ENCODE data around the gene RDM1. TPM values are rescaled to one million over a fixed set of nuclear protein-coding genes. Genes with fewer than 3 reads are reported as not detected.
A peak's percentile ranks its signal among the peaks of the same experiment; 100 is the strongest.

Gene RDM1
- polyA plus RNA-seq, 3 donors, result not detected

GRCh38 chr17:35912942-35913341, 17.6 kb downstream of the RDM1 start:
- intact Hi-C loops (cut with micrococcal nuclease), result no loop called here
- Mint-ChIP-seq H3K9me3 (peaks cover 0 to 3% (median 0%) of the 10 kb centered on the region in 7 donors), H3K4me1 (peaks cover 7% of the 10 kb centered on the region), H3K36me3 (peaks cover 0 to 1% of the 10 kb centered on the region in 2 donors), H3K4me3 (no peak overlapping the region), H3K27ac (no peak overlapping the region), H3K27me3 (ENCODE audit: low read depth in 3 of 3) (peaks cover 0 to 4% (median 0%) of the 10 kb centered on the region in 3 donors)
- H3K36me3 ChIP-seq (replicated peaks in 1 of 2; ENCODE audit: control insufficient read depth in 1 of 2, insufficient read depth in 2 of 2, low read length in 2 of 2), result no peaks in the 10 kb centered on the region
- no peak overlapping the region for H2AFZ ChIP-seq (ENCODE audit: insufficient read depth, low read depth, low read length, poor library complexity, severe bottlenecking)
- no peaks in the 10 kb centered on the region for H3K9me3 ChIP-seq (replicated peaks in 1 of 2; ENCODE audit: control insufficient read depth in 1 of 2, insufficient read depth in 1 of 2, low read length in 2 of 2)
- H3K4me1 ChIP-seq (ENCODE audit: control insufficient read depth in 1 of 2, insufficient read depth in 2 of 2, low read length in 2 of 2), result no peaks in the 10 kb centered on the region
- H3K4me3 ChIP-seq (replicated peaks in 1 of 3; ENCODE audit: low read depth in 2 of 3, low read length in 3 of 3), result no peak overlapping the region
- WGBS (ENCODE audit: insufficient coverage), result 95% methylated on average over 2 of the region's 2 CpGs
- DNase-seq, result no peak
- no peaks in the 10 kb centered on the region for H4K20me1 ChIP-seq (ENCODE audit: insufficient read depth, low read length)
- H3K79me2 ChIP-seq (ENCODE audit: insufficient read depth, low read length), result no peaks in the 10 kb centered on the region
- TF ChIP-seq CTCF (IDR thresholded peaks at IDR 0.05), result no peak
- no peak overlapping the region for H3K4me2 ChIP-seq (replicated peaks; ENCODE audit: extremely low read depth, low read length, poor library complexity, severe bottlenecking)
- no peaks in the 10 kb centered on the region for H3K27me3 ChIP-seq (ENCODE audit: control insufficient read depth in 2 of 2, insufficient read depth in 2 of 2, low read length in 2 of 2)
- no peak overlapping the region for H3K9ac ChIP-seq (ENCODE audit: insufficient read depth, low read length, poor library complexity, severe bottlenecking)
- no peak overlapping the region for H3K27ac ChIP-seq (ENCODE audit: low read depth in 1 of 2, low read length in 2 of 2)

- Histone ChIP-seq H3K27ac (ENCODE audit: low read depth in 1 of 2, low read length in 2 of 2) (no peak overlapping the region), H3K27me3 (ENCODE audit: control insufficient read depth in 2 of 2, insufficient read depth in 2 of 2, low read length in 2 of 2) (no peaks in the 10 kb centered on the region), H3K4me2 (replicated peaks; ENCODE audit: extremely low read depth, low read length, poor library complexity, severe bottlenecking) (no peak overlapping the region), H3K9ac (ENCODE audit: insufficient read depth, low read length, poor library complexity, severe bottlenecking) (no peak overlapping the region), H3K36me3 (replicated peaks in 1 of 2; ENCODE audit: control insufficient read depth in 1 of 2, insufficient read depth in 2 of 2, low read length in 2 of 2) (no peaks in the 10 kb centered on the region), H3K4me1 (ENCODE audit: control insufficient read depth in 1 of 2, insufficient read depth in 2 of 2, low read length in 2 of 2) (no peaks in the 10 kb centered on the region), H2AFZ (ENCODE audit: insufficient read depth, low read depth, low read length, poor library complexity, severe bottlenecking) (no peak overlapping the region), H4K20me1 (ENCODE audit: insufficient read depth, low read length) (no peaks in the 10 kb centered on the region), H3K79me2 (ENCODE audit: insufficient read depth, low read length) (no peaks in the 10 kb centered on the region), H3K9me3 (replicated peaks in 1 of 2; ENCODE audit: control insufficient read depth in 1 of 2, insufficient read depth in 1 of 2, low read length in 2 of 2) (no peaks in the 10 kb centered on the region), H3K4me3 (replicated peaks in 1 of 3; ENCODE audit: low read depth in 2 of 3, low read length in 3 of 3) (no peak overlapping the region)
- WGBS (ENCODE audit: insufficient coverage), result 100% methylated on average over 3 of the region's 3 CpGs
- Mint-ChIP-seq H3K27me3 (ENCODE audit: low read depth in 3 of 3) (peaks cover 0 to 4% (median 0%) of the 10 kb centered on the region in 3 donors), H3K36me3 (no peaks in the 10 kb centered on the region), H3K4me3 (no peak overlapping the region), H3K27ac (peak overlapping the region in 1 of 7 donors; percentile 26), H3K4me1 (peaks cover 7% of the 10 kb centered on the region), H3K9me3 (peaks cover 0 to 3% (median 0%) of the 10 kb centered on the region in 7 donors)
- TF ChIP-seq CTCF (IDR thresholded peaks at IDR 0.05), result no peak
- no peak for DNase-seq
- intact Hi-C loops (cut with micrococcal nuclease), result no loop called here
These were observed 18.1 kb downstream of the RDM1 start for GRCh38 chr17:35912339-35912912.

Data from CD14-positive monocyte (primary cell).